ENCODE measurements around the gene PHETA1. TPM values are rescaled to one million over a fixed set of nuclear protein-coding genes. Genes with fewer than 3 reads are reported as not detected.

PHETA1 gene
- total RNA-seq, 1 donor from 2014 or later: 31.3 TPM

DNA sequence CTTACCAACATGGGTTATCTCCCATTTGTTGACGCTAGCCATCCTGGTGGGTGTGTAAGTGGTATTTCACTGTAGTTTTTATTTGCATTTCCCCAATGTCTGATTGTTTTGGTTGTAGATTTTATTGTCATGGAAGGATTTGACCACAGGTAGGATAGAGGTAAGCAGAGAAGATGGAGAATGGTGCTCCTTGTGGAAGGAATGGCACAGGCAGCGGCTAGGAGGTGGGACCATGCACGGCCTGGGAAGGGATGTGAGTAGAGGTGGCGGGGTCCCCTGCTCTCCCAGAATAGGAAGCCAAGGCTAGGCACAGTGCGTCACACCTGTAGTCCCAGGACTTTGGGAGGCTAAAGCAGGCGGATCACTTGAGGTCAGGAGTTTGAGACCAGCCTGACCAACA is 41.4 kb downstream of the PHETA1 start:
- TF ChIP-seq, protein P1, sequence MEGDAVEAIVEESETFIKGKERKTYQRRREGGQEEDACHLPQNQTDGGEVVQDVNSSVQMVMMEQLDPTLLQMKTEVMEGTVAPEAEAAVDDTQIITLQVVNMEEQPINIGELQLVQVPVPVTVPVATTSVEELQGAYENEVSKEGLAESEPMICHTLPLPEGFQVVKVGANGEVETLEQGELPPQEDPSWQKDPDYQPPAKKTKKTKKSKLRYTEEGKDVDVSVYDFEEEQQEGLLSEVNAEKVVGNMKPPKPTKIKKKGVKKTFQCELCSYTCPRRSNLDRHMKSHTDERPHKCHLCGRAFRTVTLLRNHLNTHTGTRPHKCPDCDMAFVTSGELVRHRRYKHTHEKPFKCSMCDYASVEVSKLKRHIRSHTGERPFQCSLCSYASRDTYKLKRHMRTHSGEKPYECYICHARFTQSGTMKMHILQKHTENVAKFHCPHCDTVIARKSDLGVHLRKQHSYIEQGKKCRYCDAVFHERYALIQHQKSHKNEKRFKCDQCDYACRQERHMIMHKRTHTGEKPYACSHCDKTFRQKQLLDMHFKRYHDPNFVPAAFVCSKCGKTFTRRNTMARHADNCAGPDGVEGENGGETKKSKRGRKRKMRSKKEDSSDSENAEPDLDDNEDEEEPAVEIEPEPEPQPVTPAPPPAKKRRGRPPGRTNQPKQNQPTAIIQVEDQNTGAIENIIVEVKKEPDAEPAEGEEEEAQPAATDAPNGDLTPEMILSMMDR (IDR thresholded peaks at IDR 0.05; ENCODE audit: unreplicated experiment): no peak
- no peak for DNase-seq (ENCODE audit: low spot score, unreplicated experiment)
- Mint-ChIP-seq H3K4me1 (ENCODE audit: low read depth) (no peaks in the 10 kb centered on the region), H3K4me3 (ENCODE audit: low read depth) (no peak overlapping the region), H3K27ac (peak overlapping the region; percentile 53), H3K9me3 (ENCODE audit: low read depth) (no peaks in the 10 kb centered on the region), H3K36me3 (ENCODE audit: insufficient read depth) (peaks cover 15% of the 10 kb centered on the region), H3K27me3 (no peaks in the 10 kb centered on the region)

DNA sequence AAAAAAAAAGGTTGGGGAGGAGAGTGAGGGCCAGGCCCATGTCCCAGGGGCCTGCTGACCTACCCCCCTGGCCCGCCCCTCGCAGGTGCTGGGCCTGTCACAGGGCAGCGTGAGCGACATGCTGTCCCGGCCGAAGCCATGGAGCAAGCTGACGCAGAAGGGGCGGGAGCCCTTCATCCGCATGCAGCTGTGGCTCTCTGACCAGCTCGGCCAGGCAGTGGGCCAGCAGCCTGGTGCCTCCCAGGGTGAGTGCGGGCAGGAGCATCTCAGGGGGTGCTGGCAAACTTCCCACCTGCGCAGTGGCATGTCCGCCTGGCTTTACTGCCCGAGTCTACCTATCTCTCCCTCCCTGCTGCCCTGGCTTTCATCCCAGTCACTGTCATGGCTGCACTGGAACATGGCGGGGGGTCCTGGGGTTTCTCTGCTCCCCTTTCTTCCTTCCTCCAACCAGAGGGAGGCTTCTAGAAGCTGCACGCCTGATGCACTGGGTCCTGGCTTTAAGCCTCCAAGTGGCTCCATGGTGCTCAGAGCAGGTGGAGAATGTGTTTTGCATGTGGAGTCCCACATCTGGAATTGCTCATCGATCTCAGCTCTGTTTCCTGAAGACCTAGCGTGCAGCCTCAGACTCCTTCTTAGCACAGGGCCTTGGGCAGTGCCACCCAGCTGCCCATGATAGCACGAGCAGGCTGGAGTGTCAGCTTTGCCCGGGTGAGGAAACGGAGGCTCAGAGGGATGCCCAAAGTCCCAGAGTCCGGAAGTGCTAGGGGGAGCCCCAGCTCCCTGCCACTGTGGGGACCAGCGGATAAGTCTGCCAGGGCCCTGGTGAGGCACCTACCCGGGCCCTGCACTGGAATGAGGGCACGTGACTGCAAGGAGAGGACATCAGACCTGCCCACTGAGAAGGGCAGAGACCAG is 46.3 kb downstream of the PHETA1 start:
- H3K4me1 Mint-ChIP-seq (ENCODE audit: low read depth): no peaks in the 10 kb centered on the region
- H3K4me3 Mint-ChIP-seq (ENCODE audit: low read depth): no peak overlapping the region
- H3K27ac Mint-ChIP-seq: peak overlapping the region; percentile 29
- no peaks in the 10 kb centered on the region for H3K27me3 Mint-ChIP-seq
- no peaks in the 10 kb centered on the region for H3K9me3 Mint-ChIP-seq (ENCODE audit: low read depth)
- no peak for DNase-seq (ENCODE audit: low spot score, unreplicated experiment)
- peaks cover 24% of the 10 kb centered on the region for H3K36me3 Mint-ChIP-seq (ENCODE audit: insufficient read depth)
- TF ChIP-seq, protein P1 (IDR thresholded peaks at IDR 0.05; ENCODE audit: unreplicated experiment): no peak

DNA sequence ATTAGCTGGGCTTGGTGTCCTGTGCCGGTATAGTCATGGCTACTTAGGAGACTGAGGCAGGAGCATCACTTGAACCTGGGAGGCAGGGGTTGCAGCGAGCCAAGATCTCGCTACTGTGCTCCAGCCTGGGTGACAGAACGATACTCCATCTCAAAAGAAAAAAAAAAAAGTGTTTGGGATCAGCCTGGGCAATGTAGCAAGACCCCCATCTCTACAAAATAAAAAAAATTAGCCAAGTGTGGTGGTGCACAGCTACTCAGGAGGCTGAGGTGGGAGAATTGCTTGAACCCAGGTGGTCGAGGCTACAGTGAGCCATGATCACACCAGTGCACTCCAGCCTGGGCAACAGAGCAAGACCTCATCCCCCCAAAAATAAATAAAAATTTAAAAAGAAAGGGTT is 47.6 kb downstream of the PHETA1 start:
- H3K4me3 Mint-ChIP-seq (ENCODE audit: low read depth): no peak overlapping the region
- H3K36me3 Mint-ChIP-seq (ENCODE audit: insufficient read depth): peaks cover 22% of the 10 kb centered on the region

GRCh38 chr12:111320258-111321050 is 48.4 kb downstream of the PHETA1 start:
- H3K36me3 Mint-ChIP-seq (ENCODE audit: insufficient read depth): peaks cover 25% of the 10 kb centered on the region
- H3K9me3 Mint-ChIP-seq (ENCODE audit: low read depth): no peaks in the 10 kb centered on the region
- no peak overlapping the region for H3K27ac Mint-ChIP-seq
- no peaks in the 10 kb centered on the region for H3K4me1 Mint-ChIP-seq (ENCODE audit: low read depth)
- H3K27me3 Mint-ChIP-seq: no peaks in the 10 kb centered on the region
- H3K4me3 Mint-ChIP-seq (ENCODE audit: low read depth): no peak overlapping the region
- no peak for DNase-seq (ENCODE audit: low spot score, unreplicated experiment)
- TF ChIP-seq, protein P1 (IDR thresholded peaks at IDR 0.05; ENCODE audit: unreplicated experiment): no peak

More for the DNA sequence above, 47.6 kb downstream of the PHETA1 start:
- H3K27me3 Mint-ChIP-seq: no peaks in the 10 kb centered on the region
- TF ChIP-seq, protein P1 (IDR thresholded peaks at IDR 0.05; ENCODE audit: unreplicated experiment): no peak
- no peak overlapping the region for H3K27ac Mint-ChIP-seq
- H3K4me1 Mint-ChIP-seq (ENCODE audit: low read depth): no peaks in the 10 kb centered on the region
- DNase-seq (ENCODE audit: low spot score, unreplicated experiment): no peak
- H3K9me3 Mint-ChIP-seq (ENCODE audit: low read depth): no peaks in the 10 kb centered on the region

- H3K9me3 Mint-ChIP-seq (ENCODE audit: low read depth): no peaks in the 10 kb centered on the region
- no peak for DNase-seq (ENCODE audit: low spot score, unreplicated experiment)
- H3K27ac Mint-ChIP-seq: no peak overlapping the region
- no peaks in the 10 kb centered on the region for H3K27me3 Mint-ChIP-seq
- H3K4me3 Mint-ChIP-seq (ENCODE audit: low read depth): no peak overlapping the region
- H3K36me3 Mint-ChIP-seq (ENCODE audit: insufficient read depth): peaks cover 25% of the 10 kb centered on the region
- no peaks in the 10 kb centered on the region for H3K4me1 Mint-ChIP-seq (ENCODE audit: low read depth)
- TF ChIP-seq, protein P1 (IDR thresholded peaks at IDR 0.05; ENCODE audit: unreplicated experiment): no peak
These were observed 49.2 kb downstream of the PHETA1 start for GRCh38 chr12:111319600-111320257.
